Peyer's patch (tissue), 4 donors: Measurements from ENCODE around the gene PAXIP1. TPM values are rescaled to one million over a fixed set of nuclear protein-coding genes. Genes with fewer than 3 reads are reported as not detected.

Experiments
- DNase-seq, 3 donors: peaks; one replicate each; pipeline ENCODE4 v3.0.0-alpha.2; 2017 to 2019
- H3K27ac ChIP-seq, 4 donors: fragments of 200-600 bp; sonication (generic); one replicate each; pipeline ENCODE4 v1.5.1; 2016 to 2019
- H3K27me3 ChIP-seq, 2 donors: fragments of 200-600 bp; sonication (generic); one replicate each; pipeline ENCODE4 v1.5.1; 2019
- H3K36me3 ChIP-seq, 3 donors: fragments of 200-600 bp; sonication (generic); one replicate each; pipeline ENCODE4 v1.5.1; 2016 to 2019
- H3K4me1 ChIP-seq, 4 donors: fragments of 200-600 bp; sonication (generic); one replicate each; pipeline ENCODE4 v1.5.1; 2016 to 2019
- H3K4me3 ChIP-seq, 4 donors: fragments of 200-600 bp; sonication (generic); 1 replicate in 3 of 4; 2 replicates in 1 of 4; pipeline ENCODE4 v1.5.1; 2016 to 2019; ENCODE audit warnings: mild to moderate bottlenecking in 1 of 4
- H3K9me3 ChIP-seq, 4 donors: fragments of 200-600 bp; sonication (generic); one replicate each; pipeline ENCODE4 v1.5.1; 2016 to 2019; ENCODE audit warnings: mild to moderate bottlenecking in 1 of 4
- POLR2A ChIP-seq, 2 donors: fragments of 450-650 bp; IDR thresholded peaks; one replicate each; pipeline ENCODE4 v1.5.1; 2017; ENCODE audit warnings: antibody characterized with exemption in 2 of 2, mild to moderate bottlenecking in 2 of 2, moderate library complexity in 2 of 2
- total RNA-seq, 4 donors: library from RNA; depleted of rRNA; stranded (reverse); fragments of >200 nt; gene quantifications; one replicate each; pipeline ENCODE4 v1.1.0, GENCODE V29; 2016
- TF ChIP-seq, protein P1 (sequence below), 6 experiments: fragments of 450-650 bp in 4 of 6; fragments of 200-600 bp in 2 of 6; sonication (generic) in 1 of 6; IDR thresholded peaks; one replicate each; pipeline ENCODE4 v1.5.1; 2017 to 2019; ENCODE audit warnings: antibody characterized with exemption in 6 of 6, mild to moderate bottlenecking in 3 of 6, moderate library complexity in 1 of 6

Gene PAXIP1
- total RNA-seq, 4 donors from 2014 or later = 14.9 to 28.3 (median 23.7) TPM

DNA sequence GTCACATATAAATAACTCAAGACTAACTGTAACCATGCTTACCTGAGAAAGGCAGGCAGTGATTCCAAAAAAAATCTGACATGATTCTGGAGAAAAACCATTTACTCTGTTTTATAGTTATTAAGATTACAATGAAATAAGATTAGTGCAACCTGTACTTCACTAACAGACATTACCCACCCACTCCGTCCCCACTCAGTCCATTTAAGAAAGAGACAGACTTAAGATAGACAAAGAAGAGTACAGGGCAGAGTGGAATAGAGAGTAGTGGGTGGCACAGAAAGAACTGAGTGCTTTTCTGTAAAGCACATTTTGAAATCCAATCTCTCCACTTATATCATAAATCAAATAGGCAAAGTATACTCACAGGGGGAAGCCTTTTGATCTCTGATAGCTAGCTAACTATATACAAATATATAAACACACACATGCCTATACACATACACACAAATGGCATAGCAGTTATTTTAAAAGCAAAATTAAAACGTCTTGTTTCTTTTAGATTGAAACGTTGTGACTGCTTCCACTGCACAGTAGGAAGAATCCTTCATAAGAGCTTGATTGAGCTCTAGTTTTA is 11.9 kb downstream of the PAXIP1 start:
- TF ChIP-seq, protein P1, sequence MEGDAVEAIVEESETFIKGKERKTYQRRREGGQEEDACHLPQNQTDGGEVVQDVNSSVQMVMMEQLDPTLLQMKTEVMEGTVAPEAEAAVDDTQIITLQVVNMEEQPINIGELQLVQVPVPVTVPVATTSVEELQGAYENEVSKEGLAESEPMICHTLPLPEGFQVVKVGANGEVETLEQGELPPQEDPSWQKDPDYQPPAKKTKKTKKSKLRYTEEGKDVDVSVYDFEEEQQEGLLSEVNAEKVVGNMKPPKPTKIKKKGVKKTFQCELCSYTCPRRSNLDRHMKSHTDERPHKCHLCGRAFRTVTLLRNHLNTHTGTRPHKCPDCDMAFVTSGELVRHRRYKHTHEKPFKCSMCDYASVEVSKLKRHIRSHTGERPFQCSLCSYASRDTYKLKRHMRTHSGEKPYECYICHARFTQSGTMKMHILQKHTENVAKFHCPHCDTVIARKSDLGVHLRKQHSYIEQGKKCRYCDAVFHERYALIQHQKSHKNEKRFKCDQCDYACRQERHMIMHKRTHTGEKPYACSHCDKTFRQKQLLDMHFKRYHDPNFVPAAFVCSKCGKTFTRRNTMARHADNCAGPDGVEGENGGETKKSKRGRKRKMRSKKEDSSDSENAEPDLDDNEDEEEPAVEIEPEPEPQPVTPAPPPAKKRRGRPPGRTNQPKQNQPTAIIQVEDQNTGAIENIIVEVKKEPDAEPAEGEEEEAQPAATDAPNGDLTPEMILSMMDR (IDR thresholded peaks at IDR 0.05) = no peak
- no peak for TF ChIP-seq POLR2A (IDR thresholded peaks at IDR 0.05)
- no peaks in the 10 kb centered on the region for H3K9me3 ChIP-seq
- no peak for DNase-seq
- H3K36me3 ChIP-seq = peaks cover 0 to 40% (median 0%) of the 10 kb centered on the region in 3 donors
- H3K4me3 ChIP-seq = no peak overlapping the region
- no peaks in the 10 kb centered on the region for H3K27me3 ChIP-seq
- H3K4me1 ChIP-seq = no peaks in the 10 kb centered on the region
- H3K27ac ChIP-seq = no peak overlapping the region

DNA sequence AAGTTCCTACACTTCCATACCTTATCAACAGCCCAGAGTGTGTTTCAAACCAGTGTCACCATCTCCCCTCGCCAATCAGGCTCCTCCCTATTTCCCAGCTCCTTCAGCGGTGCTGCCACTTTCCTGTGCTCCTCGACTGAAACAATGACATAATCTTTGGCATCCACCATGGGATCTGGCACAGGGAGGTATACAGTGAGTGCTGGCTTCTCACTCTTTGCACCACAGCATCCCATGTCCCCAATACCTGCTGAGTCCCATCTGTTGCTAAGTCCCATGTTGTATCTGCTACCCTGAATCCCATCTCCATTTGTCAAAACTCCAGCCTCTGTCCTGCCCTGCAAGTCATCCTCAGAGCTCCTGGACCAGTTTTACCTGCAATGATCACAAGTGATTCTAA is 15.4 kb downstream of the PAXIP1 start:
- H3K36me3 ChIP-seq = peaks cover 0 to 26% (median 0%) of the 10 kb centered on the region in 3 donors
- no peaks in the 10 kb centered on the region for H3K9me3 ChIP-seq
- TF ChIP-seq, protein P1 (IDR thresholded peaks at IDR 0.05) = no peak
- TF ChIP-seq POLR2A (IDR thresholded peaks at IDR 0.05) = no peak
- H3K4me1 ChIP-seq = no peaks in the 10 kb centered on the region
- no peak overlapping the region for H3K27ac ChIP-seq
- DNase-seq = no peak
- no peak overlapping the region for H3K4me3 ChIP-seq
- no peaks in the 10 kb centered on the region for H3K27me3 ChIP-seq

DNA sequence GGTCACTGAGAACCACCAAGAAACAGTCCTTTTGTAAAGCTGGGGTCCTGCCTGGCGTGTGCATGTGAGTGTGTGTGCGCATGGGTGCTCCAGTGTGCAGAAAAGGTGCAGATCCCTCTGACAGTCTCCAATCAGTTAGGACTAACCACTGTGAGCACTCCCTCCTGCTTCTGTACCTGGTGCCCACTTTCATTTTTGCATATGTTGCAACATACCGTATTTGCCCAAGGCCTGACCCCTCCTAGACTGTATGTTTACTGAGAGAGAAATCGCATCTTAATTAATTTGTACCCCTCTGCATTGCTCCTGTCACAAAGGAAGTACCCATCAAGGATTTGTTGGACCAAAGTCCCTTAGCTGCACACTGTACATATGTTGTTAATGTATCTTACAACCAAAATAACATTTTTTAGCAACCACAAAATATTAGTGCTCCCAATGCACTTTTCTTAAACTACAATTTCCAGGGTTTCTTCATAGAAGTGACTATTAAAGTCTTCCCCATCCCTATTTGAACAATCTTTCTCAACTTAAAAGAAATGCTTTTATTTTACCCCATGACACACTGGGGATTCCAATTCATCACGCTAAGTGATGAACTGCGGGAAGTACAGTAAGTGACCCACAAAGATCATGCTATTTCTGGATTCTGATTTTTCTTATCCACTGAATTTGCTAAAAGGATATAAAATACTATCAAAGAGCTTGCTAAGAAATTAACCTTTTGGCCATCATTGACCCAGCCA is 16.6 kb downstream of the PAXIP1 start:
- DNase-seq = no peak
- TF ChIP-seq, protein P1 (IDR thresholded peaks at IDR 0.05) = no peak
- TF ChIP-seq POLR2A (IDR thresholded peaks at IDR 0.05) = no peak
- H3K27me3 ChIP-seq = no peaks in the 10 kb centered on the region

DNA sequence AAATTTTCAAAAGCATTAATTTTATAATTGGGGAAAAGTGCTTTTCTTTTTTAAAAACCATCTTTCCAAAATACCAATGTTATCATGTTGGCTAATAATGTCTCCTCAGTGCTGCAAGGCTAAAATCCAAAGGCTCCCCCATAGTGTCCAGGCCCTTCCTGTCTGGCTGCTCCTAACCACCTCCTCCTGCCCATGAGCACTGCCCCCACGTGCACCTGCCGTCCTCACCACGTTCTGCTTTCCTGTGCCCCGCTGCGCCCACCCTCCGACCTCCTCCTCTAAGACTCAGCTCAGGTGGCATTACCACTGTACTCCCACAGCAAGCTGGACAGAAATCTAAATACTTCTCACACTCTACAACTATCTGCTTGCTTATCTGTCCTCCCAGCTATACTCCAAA is 17.7 kb downstream of the PAXIP1 start:
- Histone ChIP-seq H3K27me3 (no peaks in the 10 kb centered on the region), H3K4me3 (no peak overlapping the region), H3K36me3 (peaks cover 0 to 22% (median 0%) of the 10 kb centered on the region in 3 donors), H3K9me3 (no peaks in the 10 kb centered on the region), H3K4me1 (no peaks in the 10 kb centered on the region), H3K27ac (no peak overlapping the region)
- no peak for DNase-seq
- TF ChIP-seq POLR2A (IDR thresholded peaks at IDR 0.05) = no peak
- TF ChIP-seq, protein P1 (IDR thresholded peaks at IDR 0.05) = no peak

More for the DNA sequence above, 16.6 kb downstream of the PAXIP1 start:
- no peaks in the 10 kb centered on the region for H3K9me3 ChIP-seq
- H3K4me1 ChIP-seq = no peaks in the 10 kb centered on the region
- H3K27ac ChIP-seq = no peak overlapping the region
- H3K36me3 ChIP-seq = peaks cover 0 to 25% (median 0%) of the 10 kb centered on the region in 3 donors
- H3K4me3 ChIP-seq = no peak overlapping the region

DNA sequence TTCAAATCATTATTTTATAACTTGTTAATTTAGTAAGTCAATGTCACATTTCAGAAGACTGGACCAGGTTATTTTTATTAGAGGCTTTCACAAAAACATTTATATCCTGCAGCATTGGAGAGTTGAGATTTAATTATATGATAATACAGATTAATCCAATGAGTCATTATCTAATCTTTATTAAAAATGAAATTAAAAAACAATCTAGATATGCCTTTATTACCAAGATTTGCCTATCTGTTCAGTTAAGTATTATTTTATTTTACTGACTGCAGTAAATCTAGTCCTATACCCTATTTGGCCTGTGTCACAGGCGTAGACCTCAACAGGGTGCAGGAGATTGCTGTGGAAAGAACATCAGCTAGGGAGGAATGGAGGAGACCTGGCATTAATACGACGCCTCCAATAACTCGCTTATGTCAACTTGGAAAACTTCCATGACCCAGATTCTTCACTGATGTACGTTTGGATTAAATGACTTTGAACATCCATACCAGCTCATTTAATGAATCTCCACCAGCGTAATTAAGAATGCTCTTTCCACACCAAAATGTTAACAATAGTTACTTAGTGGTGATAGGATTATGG is 18.2 kb downstream of the PAXIP1 start:
- H3K9me3 ChIP-seq = no peaks in the 10 kb centered on the region
- H3K4me1 ChIP-seq = no peaks in the 10 kb centered on the region
- TF ChIP-seq POLR2A (IDR thresholded peaks at IDR 0.05) = no peak
- TF ChIP-seq, protein P1 (IDR thresholded peaks at IDR 0.05) = no peak
- DNase-seq = no peak
- peaks cover 0 to 23% (median 0%) of the 10 kb centered on the region in 3 donors for H3K36me3 ChIP-seq
- no peak overlapping the region for H3K27ac ChIP-seq
- no peak overlapping the region for H3K4me3 ChIP-seq
- no peaks in the 10 kb centered on the region for H3K27me3 ChIP-seq
